ENCODE data around the gene MAPKBP1.

GRCh38 chr15:41801850-41802455, 27.7 kb downstream of the MAPKBP1 start:
- TF ChIP-seq MGA (IDR thresholded peaks at IDR 0.05), result no peak
- no peak for TF ChIP-seq CTCF (IDR thresholded peaks at IDR 0.05 in 2 of 3, conservative IDR thresholded peaks at IDR 0.05 in 1 of 3; ENCODE audit: insufficient read depth in 2 of 3, low read depth in 1 of 3, low read length in 3 of 3)
- no peak for TF ChIP-seq ZNF354B (CRISPR knock-in tag; IDR thresholded peaks at IDR 0.05)
- TF ChIP-seq ZBTB49 (CRISPR knock-in tag; IDR thresholded peaks at IDR 0.05; ENCODE audit: borderline replicate concordance), result no peak
- no peak for TF ChIP-seq NRF1 (conservative IDR thresholded peaks at IDR 0.05 in 1 of 2, IDR thresholded peaks at IDR 0.05 in 1 of 2)

Data from K562 (cell line).